DMS53 treated with DMSO at 0.1 percent for 48 hours (cell line): ENCODE data around the gene HGFAC.

ENCODE experiments used
- DNase-seq: peaks from one replicate; lab custom pipeline; 2025; ENCODE audit not compliant: unreplicated experiment; lab: John Stamatoyannopoulos, UW

Gene HGFAC

DNA sequence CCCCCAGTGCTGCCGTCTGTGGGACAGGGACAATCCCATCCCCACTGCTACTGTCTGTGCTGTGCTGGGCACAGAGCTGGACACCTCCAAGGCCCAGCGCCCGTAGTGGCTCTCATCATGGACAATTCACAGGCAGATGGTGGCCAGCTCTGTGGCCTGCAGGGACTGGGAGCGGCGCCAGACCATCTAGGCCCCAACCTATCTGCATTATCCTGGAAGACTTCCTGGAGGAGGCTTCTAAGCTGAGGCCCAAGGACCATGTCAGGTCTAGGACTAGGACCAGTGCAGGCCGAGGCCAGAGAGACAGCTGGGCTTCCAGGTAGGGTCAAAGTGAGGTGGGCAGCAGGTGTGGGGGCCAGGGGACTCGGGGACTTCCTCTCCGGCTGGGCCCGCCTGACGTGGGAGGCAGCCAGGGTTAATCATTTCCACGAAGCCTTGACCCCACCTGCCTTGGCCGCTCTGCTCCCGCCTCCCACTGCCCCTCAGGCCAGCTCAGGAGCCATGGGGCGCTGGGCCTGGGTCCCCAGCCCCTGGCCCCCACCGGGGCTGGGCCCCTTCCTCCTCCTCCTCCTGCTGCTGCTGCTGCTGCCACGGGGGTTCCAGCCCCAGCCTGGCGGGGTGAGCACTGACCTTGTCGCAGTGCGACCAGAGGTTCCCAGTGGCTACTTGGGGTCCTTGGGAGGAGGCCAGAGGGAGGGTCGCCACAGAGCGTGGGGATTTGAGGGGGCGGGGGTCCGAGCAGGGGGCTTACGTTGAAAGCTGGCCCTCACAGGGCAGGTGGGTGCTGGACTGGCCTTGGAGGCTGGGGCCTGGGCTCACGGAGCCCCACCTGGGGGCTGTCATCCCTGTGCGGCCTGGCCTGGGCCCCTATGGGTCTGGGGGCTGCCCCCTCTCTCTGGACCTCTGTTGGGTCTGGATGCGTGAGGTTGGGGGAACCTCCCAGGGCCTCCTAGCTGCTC is at the start of gene HGFAC:
Gene HGFAC (plus strand): TSS at position 468 of the 959 bp plus-strand sequence. CDS start 34 bp downstream, at position 502.
- no peak for DNase-seq

DNA sequence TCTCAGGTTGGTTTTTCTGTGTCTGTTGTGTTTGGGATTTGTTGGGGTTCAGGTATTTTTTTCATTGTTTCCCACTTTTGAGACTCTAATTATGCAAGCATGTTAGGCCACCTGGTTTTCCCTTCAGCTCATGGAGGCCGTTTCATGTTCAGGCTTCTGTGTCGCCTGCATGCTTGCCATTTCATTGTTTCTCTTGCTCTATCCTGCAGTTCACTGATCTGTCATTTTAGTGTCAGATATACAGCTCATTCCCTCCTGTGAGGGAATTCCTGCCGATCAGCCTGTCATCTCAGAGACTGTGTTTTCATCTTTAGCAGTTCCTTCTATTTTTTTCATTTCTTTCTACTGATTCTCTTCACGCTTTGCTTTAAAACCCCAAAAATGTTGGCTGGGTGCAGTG is 49.4 kb upstream of the HGFAC start:
- no peak for DNase-seq

DNA sequence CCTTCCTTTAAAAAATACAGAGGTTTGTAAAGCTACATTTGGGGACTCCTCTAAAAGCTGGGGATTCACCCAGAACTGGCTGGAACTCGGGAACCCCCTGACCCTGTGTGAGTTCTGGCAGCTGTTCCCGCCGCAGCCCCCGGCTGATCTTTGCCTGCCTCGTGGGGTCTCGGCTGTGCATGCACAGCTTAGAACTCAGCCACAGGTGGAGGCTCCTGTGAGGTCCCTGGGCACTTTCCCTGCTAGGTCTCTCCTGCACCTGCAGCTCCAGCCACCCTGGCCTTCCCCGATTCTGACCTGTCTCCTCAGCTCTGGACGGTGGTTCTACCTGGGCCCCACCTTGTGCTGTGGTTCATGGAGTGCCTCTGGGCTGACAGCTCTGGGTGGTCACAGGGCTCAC is 48.6 kb upstream of the HGFAC start:
- DNase-seq: no peak

DNA sequence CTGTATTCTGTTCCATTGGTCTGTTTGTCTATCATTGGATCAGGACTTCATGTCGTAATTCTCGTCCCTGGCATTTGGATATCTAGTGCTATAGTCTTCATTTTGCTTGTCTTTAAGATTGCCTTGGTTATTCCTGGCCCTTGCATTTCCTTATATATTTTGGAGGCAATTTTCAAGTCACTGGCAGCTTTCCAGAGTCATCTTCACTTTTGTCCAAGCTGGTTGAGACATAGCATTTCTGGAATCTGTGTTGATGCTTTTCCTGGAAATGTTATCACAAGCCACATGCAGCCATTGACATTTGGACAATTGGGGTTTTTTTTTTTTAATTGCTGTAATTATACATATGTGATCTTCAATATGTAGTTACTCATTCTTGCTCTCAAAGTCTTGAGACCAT is 45.2 kb upstream of the HGFAC start:
- no peak for DNase-seq

DNA sequence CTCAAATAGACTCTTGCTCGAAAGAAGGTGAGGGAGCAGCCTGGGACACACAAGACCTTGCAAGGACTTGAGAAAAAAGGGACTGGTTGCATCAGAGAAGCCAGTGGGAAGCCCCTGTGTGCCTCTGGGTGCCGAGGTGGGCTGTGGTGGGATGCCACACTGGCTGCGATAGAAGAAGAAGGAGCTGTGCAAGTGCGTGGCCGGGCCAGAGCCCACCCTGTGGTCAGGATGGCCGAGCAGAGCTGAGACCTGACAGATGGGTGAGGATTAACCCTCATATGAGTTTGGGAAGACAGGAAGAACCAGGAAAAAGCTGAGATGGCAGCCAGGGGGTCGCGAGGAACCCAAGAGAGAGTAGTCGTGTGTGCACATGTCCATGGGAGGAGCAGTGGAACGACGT is 44.6 kb upstream of the HGFAC start:
- no peak for DNase-seq

DNA sequence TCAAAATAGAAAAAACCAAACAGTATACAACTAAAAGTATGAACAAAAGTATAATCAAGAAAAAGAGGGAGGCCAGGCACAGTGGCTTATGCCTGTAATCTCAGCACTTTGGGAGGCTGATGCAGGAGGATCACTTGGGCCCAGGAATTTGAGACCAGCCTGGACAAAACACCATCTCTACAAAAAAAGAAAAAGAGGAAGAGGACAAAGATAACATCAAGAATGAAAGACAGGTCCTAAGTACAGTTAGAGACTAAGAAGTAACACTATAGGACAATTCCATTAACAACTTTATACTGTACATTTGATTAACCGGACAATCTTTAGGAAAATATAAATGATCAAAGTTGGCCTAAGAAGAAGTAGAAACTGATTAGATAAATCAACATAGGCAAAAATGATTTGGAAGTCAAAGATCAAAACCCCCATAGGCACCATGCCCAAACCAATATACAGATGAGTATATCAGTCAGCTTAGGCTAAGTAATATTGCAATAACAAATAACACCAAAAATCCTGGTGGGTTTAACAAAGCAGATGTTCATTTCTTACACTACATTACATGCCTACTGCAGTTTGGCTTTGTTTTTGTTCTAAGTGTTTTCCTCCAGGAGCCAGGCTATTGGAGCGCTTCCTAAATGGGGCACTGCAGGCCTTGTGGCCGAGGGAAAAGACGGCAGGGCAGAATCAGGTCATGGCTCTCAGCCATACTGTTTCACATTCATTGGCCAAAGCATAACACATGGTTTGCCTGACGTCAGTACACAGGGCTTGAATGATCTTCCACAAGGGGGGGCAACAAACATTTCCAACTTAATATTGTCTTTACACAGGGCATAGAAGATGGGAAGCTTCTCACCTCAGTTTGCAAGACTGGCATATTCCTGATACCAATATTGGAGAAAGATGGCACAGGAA is 42.2 kb upstream of the HGFAC start:
- no peak for DNase-seq

DNA sequence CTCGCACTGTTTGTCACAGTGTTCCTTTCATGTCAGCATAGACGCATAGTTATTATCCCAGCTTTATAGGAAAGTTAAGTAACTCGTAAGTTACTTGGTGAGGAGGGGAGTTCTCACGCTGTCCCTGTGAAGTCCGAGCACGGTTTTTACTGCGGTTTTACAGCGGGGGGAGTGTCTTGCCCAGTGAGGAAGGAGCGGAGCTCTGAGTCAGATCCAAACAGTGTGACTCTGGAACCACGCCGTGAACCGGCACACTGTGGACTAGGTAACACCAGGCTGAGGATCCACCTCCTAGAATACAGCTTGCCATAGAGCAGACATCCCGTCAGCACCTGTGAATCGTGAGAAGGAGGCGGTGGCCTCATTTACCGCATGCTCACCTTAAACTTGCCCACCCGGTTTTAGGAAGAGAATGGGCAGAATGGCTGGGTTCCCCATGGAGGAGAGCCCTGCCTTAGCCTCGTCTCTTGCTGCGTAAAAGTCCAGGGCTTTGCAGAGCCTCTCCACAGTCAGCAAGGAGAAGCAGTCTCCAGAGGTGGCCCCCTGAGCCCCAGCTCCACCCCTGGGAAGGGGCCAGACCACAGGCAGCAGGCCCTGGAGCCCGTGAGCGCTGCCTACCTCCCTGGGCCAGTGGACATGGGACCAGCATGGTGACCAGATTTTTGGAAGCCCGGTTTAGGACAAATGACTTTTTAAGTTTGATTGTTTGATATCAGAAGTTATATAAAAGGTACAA is 40.2 kb upstream of the HGFAC start:
- no peak for DNase-seq

DNA sequence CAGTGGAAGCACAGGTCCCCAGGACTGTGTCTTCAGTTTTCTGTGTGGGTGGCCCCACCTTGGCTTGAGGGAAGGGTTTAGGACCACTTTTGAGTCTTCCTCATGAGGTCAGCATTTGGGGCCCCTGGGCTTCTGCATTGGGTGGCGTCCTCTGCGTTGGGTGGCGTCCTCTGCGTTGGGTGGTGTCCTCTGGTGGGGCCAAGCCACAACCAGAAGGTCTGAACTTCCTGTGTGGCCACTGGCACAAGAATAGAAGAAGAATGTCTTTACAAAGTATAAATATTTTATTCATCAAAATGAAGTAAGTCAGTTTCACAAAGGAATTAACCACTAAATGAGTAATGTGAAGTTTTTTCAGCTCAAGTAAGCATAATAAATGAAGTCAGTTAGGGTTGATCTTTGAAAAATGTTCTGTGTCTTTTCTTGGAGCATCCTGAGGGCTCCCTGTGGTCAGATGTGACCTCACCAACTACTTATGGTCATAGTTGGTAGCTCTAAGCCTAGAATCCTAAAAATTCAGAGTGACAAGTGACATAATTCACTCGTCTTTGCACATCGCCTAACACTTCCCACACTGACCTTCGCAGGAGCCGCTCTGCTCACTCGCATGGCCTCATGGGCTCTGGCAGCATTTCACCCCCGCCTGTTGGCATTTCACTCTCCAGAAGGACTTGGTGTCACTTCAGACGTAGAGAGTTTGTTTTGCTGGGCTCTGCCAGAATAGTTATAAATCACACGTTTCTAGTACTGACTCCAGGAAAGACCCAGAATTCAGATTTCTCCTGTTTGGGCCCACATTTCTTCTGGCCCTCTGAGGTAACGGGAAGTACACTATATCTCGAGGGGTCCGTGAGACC is 39.0 kb upstream of the HGFAC start:
- DNase-seq: no peak

DNA sequence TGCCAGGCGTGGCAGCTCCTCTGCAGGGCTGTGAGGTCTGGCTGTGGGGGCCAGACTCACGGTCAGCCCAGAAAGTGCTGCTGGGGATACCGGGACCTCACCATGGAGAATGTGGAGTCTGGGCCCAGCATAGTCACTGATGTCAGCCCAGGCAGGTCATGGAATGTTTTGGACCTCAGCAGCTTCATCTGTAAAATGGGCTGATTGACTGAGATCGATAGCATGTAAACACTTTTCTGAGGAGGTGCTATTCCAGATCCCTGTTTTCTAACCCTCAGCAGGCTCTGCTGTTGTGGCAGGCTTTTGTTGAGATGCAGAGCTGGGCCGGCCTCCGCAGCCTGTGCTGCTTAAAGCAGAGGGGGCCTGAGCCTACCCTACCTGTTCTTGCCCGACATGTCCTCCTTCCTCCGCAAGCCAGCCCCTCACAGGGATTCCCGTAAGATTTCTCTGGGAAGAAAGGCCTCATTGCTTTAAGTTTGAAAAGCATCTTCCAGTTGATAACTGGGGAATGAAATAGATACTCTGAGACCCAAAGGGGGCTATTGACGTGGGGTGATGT is 38.3 kb upstream of the HGFAC start:
- DNase-seq: no peak

DNA sequence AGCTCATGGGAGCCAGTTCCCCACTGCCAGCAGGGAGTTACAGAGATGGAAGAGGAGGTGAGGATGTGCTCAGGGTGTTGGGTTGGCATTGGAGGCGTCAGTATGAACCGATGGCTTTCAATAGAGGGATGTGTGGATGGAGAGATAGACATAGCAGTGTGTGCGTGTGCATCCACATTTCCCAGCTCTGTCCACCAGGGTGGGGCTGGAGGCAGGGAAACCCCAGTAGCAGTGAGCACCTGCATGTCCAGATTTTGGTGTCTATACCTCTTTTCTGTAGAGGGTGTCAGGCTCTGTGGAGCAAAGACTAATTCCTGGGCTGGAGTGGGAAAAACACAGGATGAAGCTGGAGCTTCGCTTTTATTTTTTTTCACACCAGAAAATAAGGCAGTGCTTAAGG is 37.2 kb upstream of the HGFAC start:
- no peak for DNase-seq

DNA sequence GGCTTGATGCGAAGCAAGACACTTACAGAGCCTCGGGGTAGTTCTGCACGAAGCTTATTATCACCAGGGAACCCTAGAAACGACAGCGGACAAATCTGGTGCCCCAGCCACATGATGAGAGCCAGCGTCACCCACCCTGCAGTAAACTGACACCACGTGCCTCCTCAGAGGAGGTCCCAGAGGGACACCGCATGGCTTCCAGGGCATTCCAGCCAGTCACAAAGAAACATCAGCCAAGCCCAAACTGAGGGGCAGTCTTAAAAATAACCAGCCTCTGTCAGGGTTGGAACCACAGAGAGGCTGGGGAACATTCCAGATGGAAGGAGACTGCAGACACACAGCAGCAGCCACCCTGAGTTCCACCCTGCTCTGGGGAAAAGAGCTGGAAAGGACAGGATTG is 36.6 kb upstream of the HGFAC start:
- DNase-seq: no peak

DNA sequence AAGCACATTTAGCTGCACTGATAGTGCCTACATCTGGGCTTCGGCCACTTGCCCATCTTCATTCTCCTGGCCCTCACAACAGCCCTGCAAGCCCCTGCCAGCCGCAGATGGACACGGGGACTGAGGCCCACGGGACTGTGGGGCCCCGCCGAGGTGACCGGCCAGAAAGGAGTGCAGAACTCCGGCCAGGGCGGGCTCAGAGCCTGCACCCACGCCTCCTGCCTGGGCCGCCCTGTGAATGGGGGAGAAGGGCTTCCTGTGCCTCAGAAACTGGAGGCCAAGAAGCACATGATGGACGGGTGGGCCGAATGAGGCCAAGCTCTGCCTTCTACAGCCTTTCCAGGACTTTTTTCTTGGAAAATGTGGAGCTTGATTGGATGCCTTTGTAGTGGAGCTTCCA is 35.7 kb upstream of the HGFAC start:
- DNase-seq: no peak

DNA sequence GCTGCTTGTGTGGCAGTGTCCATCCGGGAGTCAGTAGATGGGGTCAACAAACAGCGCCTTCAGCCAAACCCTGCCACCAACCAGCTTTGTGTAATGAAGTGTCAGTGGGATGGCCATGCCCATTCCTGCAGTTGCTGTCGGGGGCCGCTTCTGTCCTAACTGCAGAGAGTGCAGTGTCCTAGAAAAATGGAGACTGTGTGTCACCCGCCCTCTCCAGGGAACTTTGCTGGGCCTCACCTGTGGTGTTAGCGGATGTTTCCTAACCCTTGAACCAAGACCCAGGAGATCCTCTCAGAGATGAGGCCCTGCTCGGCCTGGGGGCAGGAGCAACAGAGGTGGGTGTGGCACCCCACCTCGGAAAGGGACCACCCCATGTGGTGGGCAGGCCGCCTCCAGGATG is 35.3 kb upstream of the HGFAC start:
- DNase-seq: no peak

DNA sequence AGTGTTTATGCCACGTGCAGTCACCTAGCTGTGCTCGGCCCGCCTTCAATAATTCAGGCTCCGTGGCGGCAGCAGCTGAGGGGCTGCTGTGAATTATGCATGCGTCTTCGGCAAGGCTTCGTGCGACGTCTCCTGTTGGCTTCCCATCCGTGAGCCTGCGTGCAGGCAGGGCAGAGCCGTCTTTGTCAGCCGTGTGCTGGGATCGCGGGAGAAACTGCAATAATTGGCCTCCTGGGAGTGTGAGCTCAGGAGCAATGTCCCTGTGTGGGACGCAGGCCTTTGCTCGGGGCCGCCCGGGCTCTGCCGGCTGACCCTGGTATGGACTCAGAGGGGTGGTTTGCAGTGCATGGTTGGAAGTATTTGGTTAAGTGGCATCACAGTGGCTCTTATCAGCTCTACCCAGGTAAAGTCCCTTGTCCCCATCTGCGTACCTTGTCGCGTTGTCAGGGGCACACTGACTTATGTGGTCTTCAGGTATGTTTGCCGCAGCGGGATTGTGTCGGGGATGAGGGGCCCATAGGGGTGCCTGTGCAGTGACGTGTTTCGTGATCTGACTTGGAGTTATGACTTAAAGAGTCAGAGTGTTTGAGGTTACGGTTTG is 34.5 kb upstream of the HGFAC start:
- DNase-seq: no peak

DNA sequence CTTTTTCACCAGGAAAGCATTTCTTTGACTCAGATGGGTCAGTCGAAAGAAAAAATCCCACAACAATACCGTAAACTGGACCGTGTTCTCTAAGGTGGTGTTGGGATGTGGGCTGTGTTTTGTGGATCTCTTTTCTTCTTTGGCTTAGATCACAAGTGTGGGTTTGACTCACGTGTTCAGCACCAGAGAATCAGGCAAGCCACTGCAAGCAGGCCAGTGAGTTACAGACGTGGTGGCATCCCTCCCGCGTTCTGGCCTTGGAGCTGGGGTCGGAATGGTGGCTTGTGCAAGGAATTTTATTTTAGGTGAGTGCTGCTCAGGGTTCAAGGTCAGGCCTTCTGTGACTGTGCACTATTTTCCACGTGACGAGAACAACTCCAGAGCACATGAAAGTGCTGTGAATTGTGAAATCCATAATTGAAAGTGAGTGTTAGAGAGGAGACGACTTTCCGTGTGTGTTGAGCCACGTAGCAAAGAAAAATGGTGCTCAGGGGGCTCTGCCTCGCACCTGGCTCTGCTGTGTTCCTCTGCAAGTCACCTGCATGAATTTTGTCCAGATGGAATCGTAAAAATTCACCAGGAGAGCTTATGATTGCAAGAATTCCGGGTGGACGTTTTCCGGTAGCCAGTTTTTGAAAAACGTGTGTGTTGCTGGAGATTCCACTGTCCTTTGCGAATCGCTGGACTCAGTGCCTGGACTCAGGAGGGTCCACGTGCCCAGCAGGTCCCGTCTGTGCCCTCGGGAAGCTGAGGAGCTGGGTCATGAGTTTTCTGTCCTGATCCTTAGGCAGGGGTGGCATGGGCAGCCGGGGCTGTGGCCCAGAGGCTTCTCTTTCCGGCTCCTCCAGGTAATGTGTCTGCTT is 33.6 kb upstream of the HGFAC start:
- DNase-seq: no peak

DNA sequence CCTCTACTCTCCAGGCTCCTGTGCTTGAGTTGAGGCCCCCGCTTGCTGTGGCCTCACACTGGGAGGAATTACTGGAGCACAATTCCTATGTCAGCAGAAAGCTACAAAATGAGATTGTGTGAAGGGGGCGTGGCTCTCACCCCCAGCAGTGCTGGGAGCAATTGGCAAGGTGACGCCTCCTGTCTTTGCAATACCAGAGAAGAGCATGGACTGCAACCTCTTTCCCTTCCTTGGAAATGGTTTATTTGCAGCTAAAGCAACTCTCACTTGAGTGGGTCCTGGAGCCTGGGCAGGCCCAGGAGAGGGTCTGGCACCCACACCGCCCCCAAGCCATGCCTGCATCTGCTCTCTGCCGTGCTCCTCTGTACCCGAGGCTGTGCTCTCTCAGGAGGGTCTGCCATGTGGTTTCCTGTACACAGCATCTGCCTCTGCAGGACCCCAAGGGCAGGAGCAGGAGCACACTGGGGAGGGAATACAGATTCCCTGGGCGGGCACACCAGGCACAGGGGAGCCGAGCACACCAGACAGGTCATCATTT is 32.9 kb upstream of the HGFAC start:
- no peak for DNase-seq

DNA sequence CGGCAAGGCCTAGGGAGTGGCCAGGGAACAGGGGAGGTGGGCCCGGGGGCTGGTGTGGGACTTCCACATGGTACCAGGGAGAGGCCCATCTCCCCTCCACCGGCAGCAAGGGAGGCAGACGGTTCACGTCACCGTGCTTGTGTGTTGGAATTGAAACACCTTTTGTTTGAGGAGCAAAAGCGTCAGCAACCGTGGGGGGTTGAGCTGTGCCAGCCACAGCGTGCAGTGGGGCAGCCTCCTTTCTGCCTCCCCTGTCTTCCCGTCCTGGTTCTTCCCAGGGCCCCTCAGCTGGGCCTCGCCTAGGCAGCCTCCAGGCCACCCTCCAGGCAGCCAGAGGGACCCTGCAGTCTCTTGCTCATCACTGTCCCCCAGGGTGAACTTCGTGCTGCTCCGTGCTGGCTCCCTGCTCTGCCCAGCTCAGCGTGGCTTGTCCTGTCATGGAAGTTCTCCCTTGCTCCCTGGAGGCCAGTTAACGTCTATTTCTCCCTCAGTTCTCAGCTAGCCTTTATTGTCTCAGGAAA is 32.1 kb upstream of the HGFAC start:
- DNase-seq: no peak
